Measurements from ENCODE around the gene PIEZO1. TPM values are rescaled to one million over a fixed set of nuclear protein-coding genes. Genes with fewer than 3 reads are reported as not detected.

Gene PIEZO1
- polyA plus RNA-seq, 6 donors from 2014 or later, result 4.0 to 17.2 (median 6.2) TPM

GRCh38 chr16:88759976-88760350, 25.1 kb downstream of the PIEZO1 start:
- peaks cover 9 to 25% (median 21%) of the 10 kb centered on the region in 3 donors for H3K4me1 Mint-ChIP-seq
- peaks cover 0 to 5% of the 10 kb centered on the region in 2 donors for H3K36me3 Mint-ChIP-seq
- H3K27me3 Mint-ChIP-seq, result no peaks in the 10 kb centered on the region
- H3K4me3 Mint-ChIP-seq, result no peak overlapping the region
- peaks cover 0 to 1% (median 0%) of the 10 kb centered on the region in 7 donors for H3K9me3 Mint-ChIP-seq
- no peak for DNase-seq
- ATAC-seq (ENCODE audit: low read depth in 2 of 2), result no peak
- peak overlapping the region in 1 of 6 donors; percentile 52 for H3K27ac Mint-ChIP-seq

DNA sequence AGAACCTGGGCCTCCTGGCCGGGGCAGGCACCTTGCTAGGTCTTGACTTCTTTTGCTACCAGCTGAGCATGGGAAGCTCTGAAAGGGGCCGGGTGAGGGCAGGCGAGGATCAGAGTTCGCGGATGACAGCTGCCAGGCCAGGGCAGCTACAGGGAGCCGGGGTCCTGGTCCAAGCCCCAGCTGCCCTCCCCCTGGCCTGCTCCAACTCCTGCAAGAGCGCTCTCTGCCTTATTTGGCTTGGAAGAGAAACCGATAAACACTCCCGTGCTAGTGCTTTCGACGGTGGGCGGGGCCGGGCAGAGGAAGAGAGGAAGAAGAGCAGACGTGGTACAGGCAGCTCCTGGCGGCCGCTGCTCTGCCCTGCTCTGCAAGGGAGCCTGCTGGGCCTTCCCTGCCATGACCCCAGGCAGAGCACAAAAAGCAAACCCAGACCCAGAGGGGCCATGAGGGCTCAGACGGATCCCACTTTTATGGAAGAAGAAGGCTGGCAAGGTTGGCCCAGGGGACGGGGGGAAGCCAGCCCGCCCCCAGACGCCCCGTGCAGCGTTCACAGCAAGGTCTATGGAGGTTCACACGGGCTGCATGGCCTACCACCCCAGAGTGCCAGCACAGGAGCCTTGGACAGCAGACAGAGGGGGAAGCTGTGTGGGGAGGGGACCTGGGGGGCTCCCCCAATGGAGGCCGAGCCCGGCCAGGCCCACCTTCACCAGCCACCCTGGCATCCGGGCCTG, 25.6 kb downstream of the PIEZO1 start:
- Mint-ChIP-seq H3K36me3 (peaks cover 0 to 5% of the 10 kb centered on the region in 2 donors), H3K27me3 (no peaks in the 10 kb centered on the region), H3K4me3 (peak overlapping the region in 2 of 8 donors; percentile 15 to 19), H3K27ac (no peak overlapping the region), H3K9me3 (peaks cover 0 to 1% (median 0%) of the 10 kb centered on the region in 7 donors), H3K4me1 (peaks cover 9 to 25% (median 21%) of the 10 kb centered on the region in 3 donors)
- ATAC-seq (ENCODE audit: low read depth in 2 of 2) (no peak), DNase-seq (no peak)

DNA sequence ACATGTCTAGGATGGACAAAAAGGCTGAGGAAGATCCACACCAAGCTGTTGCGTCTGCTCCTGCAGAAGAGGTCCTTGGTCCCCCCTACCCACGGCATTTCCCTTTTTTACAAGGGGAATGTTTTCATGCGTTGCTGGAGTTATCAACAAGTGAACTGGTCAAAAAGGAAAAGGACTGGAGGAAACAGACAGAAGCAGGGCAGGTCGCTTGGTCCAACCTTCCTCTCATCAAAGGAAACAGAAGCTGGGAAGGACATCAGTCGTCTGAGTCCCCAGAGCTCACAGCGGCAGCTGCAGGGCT, 26.1 kb downstream of the PIEZO1 start:
- Mint-ChIP-seq H3K4me1 (peaks cover 9 to 24% (median 21%) of the 10 kb centered on the region in 3 donors), H3K27ac (no peak overlapping the region), H3K36me3 (peaks cover 0 to 5% of the 10 kb centered on the region in 2 donors), H3K27me3 (no peaks in the 10 kb centered on the region), H3K9me3 (peaks cover 0 to 1% (median 0%) of the 10 kb centered on the region in 7 donors), H3K4me3 (no peak overlapping the region)
- DNase-seq (no peak), ATAC-seq (ENCODE audit: low read depth in 2 of 2) (no peak)

- no peak for DNase-seq
- H3K27ac Mint-ChIP-seq, result peak overlapping the region in 1 of 6 donors; percentile 62
- peaks cover 13 to 24% (median 19%) of the 10 kb centered on the region in 3 donors for H3K4me1 Mint-ChIP-seq
- no peak for ATAC-seq (ENCODE audit: low read depth in 2 of 2)
- peaks cover 0 to 5% of the 10 kb centered on the region in 2 donors for H3K36me3 Mint-ChIP-seq
- H3K27me3 Mint-ChIP-seq, result no peaks in the 10 kb centered on the region
- no peak overlapping the region for H3K4me3 Mint-ChIP-seq
- peaks cover 0 to 1% (median 0%) of the 10 kb centered on the region in 7 donors for H3K9me3 Mint-ChIP-seq
Measured at GRCh38 chr16:88758227-88758943, 26.6 kb downstream of the PIEZO1 start.

DNA sequence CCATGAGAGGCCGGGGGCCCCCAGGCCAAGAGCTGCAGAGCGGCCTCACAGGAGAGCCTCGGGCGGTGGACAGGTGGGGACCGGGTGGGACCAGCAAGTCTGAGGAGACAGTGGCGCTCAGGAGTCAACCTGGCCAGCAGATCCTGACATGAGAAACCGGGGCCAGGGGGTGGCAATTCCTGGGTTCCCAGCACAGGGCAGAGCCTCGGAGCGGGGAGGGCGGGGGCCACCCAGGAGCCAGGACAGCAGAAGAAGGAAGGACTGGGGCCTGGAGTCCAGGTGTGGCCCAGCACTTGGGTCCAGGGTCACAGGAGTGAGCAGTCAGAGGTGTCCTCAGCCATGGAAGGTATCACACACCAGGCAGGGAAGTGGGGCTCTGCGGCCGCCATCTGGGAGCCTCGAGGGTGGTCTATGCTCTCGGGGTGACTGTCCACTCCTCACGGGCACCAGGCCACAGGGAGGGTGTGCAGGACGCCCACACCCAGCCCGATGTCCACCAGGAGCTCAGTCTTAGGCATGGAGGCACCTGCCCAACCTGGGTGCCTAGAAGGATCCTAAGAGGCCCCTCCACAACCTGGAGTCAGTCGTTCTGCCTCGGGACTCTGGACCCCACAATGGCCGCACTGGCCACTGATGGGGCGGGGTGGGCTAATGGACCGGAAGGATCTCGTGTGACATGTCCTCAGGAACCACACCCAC, 29.1 kb downstream of the PIEZO1 start:
- no peak overlapping the region for H3K27ac Mint-ChIP-seq
- no peak for ATAC-seq (ENCODE audit: low read depth in 2 of 2)

GRCh38 chr16:88754912-88755744, 29.9 kb downstream of the PIEZO1 start:
- Mint-ChIP-seq H3K4me1 (peaks cover 20 to 34% (median 26%) of the 10 kb centered on the region in 3 donors), H3K27ac (peak overlapping the region in 2 of 6 donors; percentile 14 to 59), H3K27me3 (no peaks in the 10 kb centered on the region), H3K36me3 (peaks cover 0 to 5% of the 10 kb centered on the region in 2 donors), H3K4me3 (no peak overlapping the region), H3K9me3 (peaks cover 0 to 1% (median 0%) of the 10 kb centered on the region in 7 donors)
- peak; percentile 43 for ATAC-seq (ENCODE audit: low read depth in 2 of 2)
- no peak for DNase-seq

More for the DNA sequence above, 29.1 kb downstream of the PIEZO1 start:
- no peak for DNase-seq
- H3K9me3 Mint-ChIP-seq, result peaks cover 0 to 1% (median 0%) of the 10 kb centered on the region in 7 donors
- H3K4me3 Mint-ChIP-seq, result no peak overlapping the region
- no peaks in the 10 kb centered on the region for H3K27me3 Mint-ChIP-seq
- peaks cover 0 to 5% of the 10 kb centered on the region in 2 donors for H3K36me3 Mint-ChIP-seq
- H3K4me1 Mint-ChIP-seq, result peaks cover 20 to 34% (median 26%) of the 10 kb centered on the region in 3 donors

GRCh38 chr16:88754109-88754911, 30.7 kb downstream of the PIEZO1 start:
- H3K4me3 Mint-ChIP-seq, result no peak overlapping the region
- peak overlapping the region in 1 of 6 donors; percentile 20 for H3K27ac Mint-ChIP-seq
- H3K36me3 Mint-ChIP-seq, result peaks cover 0 to 5% of the 10 kb centered on the region in 2 donors
- peaks cover 20 to 34% (median 24%) of the 10 kb centered on the region in 3 donors for H3K4me1 Mint-ChIP-seq
- H3K9me3 Mint-ChIP-seq, result peaks cover 0 to 1% (median 0%) of the 10 kb centered on the region in 7 donors
- DNase-seq (no peak), ATAC-seq (ENCODE audit: low read depth in 2 of 2) (no peak)
- H3K27me3 Mint-ChIP-seq, result no peaks in the 10 kb centered on the region

GRCh38 chr16:88753602-88754001, 31.4 kb downstream of the PIEZO1 start:
- Mint-ChIP-seq H3K4me1 (peaks cover 17 to 34% (median 20%) of the 10 kb centered on the region in 3 donors), H3K27ac (no peak overlapping the region), H3K9me3 (peaks cover 0 to under 1% (median 0%) of the 10 kb centered on the region in 7 donors), H3K27me3 (no peaks in the 10 kb centered on the region), H3K36me3 (peaks cover 0 to under 1% of the 10 kb centered on the region in 2 donors), H3K4me3 (peak overlapping the region in 1 of 8 donors; percentile 22)
- DNase-seq, result no peak
- ATAC-seq (ENCODE audit: low read depth in 2 of 2), result no peak

DNA sequence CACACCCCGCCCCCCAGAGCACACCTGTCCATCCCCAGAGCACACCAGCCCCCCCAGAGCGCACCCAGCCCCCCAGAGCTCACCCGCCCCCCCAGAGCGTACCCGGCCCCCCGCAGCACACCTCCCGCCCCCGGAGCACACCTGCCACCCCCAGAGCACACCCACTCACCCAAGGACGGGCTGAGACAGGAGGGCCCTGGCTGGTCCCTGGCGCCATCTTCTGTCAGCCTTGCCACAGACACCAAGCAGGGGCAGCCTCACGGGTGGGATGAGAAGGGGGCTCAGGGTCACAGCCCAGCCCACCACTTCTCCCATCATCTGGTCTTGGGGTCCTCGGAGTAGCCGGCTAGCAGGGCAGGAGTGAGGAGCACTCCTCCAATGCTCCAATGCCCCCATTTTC, 31.8 kb downstream of the PIEZO1 start:
- Mint-ChIP-seq H3K27ac (no peak overlapping the region), H3K27me3 (no peaks in the 10 kb centered on the region), H3K4me3 (no peak overlapping the region), H3K36me3 (no peaks in the 10 kb centered on the region), H3K9me3 (no peaks in the 10 kb centered on the region), H3K4me1 (peaks cover 16 to 35% (median 19%) of the 10 kb centered on the region in 3 donors)
- DNase-seq (no peak), ATAC-seq (ENCODE audit: low read depth in 2 of 2) (no peak)

GRCh38 chr16:88752386-88753002, 32.5 kb downstream of the PIEZO1 start:
- Mint-ChIP-seq H3K27ac (no peak overlapping the region), H3K9me3 (no peaks in the 10 kb centered on the region), H3K4me3 (no peak overlapping the region), H3K36me3 (no peaks in the 10 kb centered on the region), H3K27me3 (no peaks in the 10 kb centered on the region), H3K4me1 (peaks cover 19 to 40% (median 21%) of the 10 kb centered on the region in 3 donors)
- DNase-seq (no peak), ATAC-seq (ENCODE audit: low read depth in 2 of 2) (no peak)

- Mint-ChIP-seq H3K9me3 (no peaks in the 10 kb centered on the region), H3K27me3 (no peaks in the 10 kb centered on the region), H3K4me3 (no peak overlapping the region), H3K27ac (no peak overlapping the region), H3K36me3 (no peaks in the 10 kb centered on the region), H3K4me1 (peaks cover 24 to 43% (median 36%) of the 10 kb centered on the region in 3 donors)
- ATAC-seq (ENCODE audit: low read depth in 2 of 2) (no peak), DNase-seq (no peak)
Measured at GRCh38 chr16:88750854-88751253, 34.2 kb downstream of the PIEZO1 start.

DNA sequence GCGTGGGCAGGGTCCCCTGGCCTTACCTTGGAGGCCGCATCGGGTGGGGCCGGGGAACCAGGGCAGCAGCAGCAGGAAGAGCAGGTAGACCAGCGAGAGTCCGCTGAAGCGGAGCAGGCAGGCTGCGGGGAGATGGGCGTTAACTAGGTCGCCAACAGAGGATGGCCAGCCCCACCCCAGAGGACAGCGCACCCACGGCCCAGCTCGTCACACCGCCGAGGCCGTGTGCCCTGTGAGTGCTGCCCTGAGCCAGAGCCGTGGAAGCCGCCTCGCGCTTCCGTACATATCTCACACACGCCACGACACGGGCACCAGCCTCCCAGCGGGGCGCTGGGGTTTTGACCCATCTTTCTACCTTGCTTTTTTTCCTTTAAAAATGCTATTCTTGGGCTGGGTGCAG, 35.7 kb downstream of the PIEZO1 start:
- no peak for DNase-seq
- Mint-ChIP-seq H3K36me3 (no peaks in the 10 kb centered on the region), H3K4me1 (peaks cover 36 to 47% (median 44%) of the 10 kb centered on the region in 3 donors), H3K27me3 (no peaks in the 10 kb centered on the region), H3K27ac (no peak overlapping the region), H3K4me3 (no peak overlapping the region), H3K9me3 (no peaks in the 10 kb centered on the region)
- ATAC-seq (ENCODE audit: low read depth in 2 of 2), result no peak

All from naive B cell (primary cell).